GM19240 (cell line): ENCODE measurements around the gene KLHL36.

Source experiments
- DNase-seq: peaks from one replicate; pipeline ENCODE4 v3.0.0; 2011; ENCODE audit warnings: low spot score; ENCODE audit not compliant: insufficient read length

The KLHL36 gene

GRCh38 chr16:84647828-84648594 lies at the start of gene KLHL36:
Gene KLHL36, plus strand, starts transcription at chr16:84648511. Its CDS starts 2,357 bp downstream, at chr16:84650868.
- peak; percentile 86 for DNase-seq

- DNase-seq, result no peak
Measured at GRCh38 chr16:84599521-84600202, 48.6 kb upstream of the KLHL36 start.

- no peak for DNase-seq
Measured at GRCh38 chr16:84600343-84601229, 47.7 kb upstream of the KLHL36 start.

GRCh38 chr16:84603140-84603816 lies 45.0 kb upstream of the KLHL36 start:
- DNase-seq, result no peak

GRCh38 chr16:84603940-84604339 lies 44.4 kb upstream of the KLHL36 start:
- DNase-seq, result no peak

GRCh38 chr16:84604477-84605013 lies 43.8 kb upstream of the KLHL36 start:
- no peak for DNase-seq

GRCh38 chr16:84605339-84605848 lies 42.9 kb upstream of the KLHL36 start:
- DNase-seq, result no peak

GRCh38 chr16:84606081-84606875 lies 42.0 kb upstream of the KLHL36 start:
- no peak for DNase-seq

GRCh38 chr16:84607061-84607460 lies 41.2 kb upstream of the KLHL36 start:
- DNase-seq, result no peak

GRCh38 chr16:84607694-84608093 lies 40.6 kb upstream of the KLHL36 start:
- no peak for DNase-seq

GRCh38 chr16:84608282-84608681 lies 40.0 kb upstream of the KLHL36 start:
- DNase-seq, result no peak

GRCh38 chr16:84609563-84610177 lies 38.6 kb upstream of the KLHL36 start:
- no peak for DNase-seq

GRCh38 chr16:84610376-84610775 lies 37.9 kb upstream of the KLHL36 start:
- no peak for DNase-seq

- DNase-seq, result no peak
Measured at GRCh38 chr16:84611041-84611440, 37.3 kb upstream of the KLHL36 start.

GRCh38 chr16:84612686-84613085 lies 35.6 kb upstream of the KLHL36 start:
- DNase-seq, result no peak

- no peak for DNase-seq
Measured at GRCh38 chr16:84613408-84614072, 34.8 kb upstream of the KLHL36 start.

- DNase-seq, result no peak
Measured at GRCh38 chr16:84614073-84614459, 34.2 kb upstream of the KLHL36 start.

GRCh38 chr16:84614623-84614967 lies 33.7 kb upstream of the KLHL36 start:
- no peak for DNase-seq
